ENCODE measurements around the gene SCAANT1. TPM values are rescaled to one million over a fixed set of nuclear protein-coding genes. Genes with fewer than 3 reads are reported as not detected.

Gene SCAANT1
- total and polyA plus RNA-seq, 2 of the 8 experiments (the other 6 are each of a cell fraction or from before 2014, with no cell fraction given): not detected

DNA sequence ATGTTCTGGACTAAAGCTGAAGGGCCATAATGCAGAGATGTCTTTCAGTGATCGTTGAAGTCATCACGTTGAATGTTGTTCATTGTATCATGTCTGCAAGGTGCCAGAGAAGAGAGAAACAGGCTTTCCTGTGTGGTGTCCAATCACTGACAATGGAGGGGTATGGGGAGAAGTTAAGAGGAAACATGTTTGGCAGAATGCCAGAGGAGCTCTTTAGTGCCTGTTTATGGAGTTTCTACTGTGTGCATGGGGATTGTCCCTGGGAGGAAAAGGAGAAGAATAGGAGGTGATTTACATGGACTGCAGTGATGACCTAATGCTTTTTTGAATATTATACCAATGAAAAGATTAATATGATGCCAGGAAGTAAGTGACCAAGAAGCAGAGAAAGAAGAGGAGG is 11.7 kb downstream of the SCAANT1 start (continued):
- TF ChIP-seq, protein P1, sequence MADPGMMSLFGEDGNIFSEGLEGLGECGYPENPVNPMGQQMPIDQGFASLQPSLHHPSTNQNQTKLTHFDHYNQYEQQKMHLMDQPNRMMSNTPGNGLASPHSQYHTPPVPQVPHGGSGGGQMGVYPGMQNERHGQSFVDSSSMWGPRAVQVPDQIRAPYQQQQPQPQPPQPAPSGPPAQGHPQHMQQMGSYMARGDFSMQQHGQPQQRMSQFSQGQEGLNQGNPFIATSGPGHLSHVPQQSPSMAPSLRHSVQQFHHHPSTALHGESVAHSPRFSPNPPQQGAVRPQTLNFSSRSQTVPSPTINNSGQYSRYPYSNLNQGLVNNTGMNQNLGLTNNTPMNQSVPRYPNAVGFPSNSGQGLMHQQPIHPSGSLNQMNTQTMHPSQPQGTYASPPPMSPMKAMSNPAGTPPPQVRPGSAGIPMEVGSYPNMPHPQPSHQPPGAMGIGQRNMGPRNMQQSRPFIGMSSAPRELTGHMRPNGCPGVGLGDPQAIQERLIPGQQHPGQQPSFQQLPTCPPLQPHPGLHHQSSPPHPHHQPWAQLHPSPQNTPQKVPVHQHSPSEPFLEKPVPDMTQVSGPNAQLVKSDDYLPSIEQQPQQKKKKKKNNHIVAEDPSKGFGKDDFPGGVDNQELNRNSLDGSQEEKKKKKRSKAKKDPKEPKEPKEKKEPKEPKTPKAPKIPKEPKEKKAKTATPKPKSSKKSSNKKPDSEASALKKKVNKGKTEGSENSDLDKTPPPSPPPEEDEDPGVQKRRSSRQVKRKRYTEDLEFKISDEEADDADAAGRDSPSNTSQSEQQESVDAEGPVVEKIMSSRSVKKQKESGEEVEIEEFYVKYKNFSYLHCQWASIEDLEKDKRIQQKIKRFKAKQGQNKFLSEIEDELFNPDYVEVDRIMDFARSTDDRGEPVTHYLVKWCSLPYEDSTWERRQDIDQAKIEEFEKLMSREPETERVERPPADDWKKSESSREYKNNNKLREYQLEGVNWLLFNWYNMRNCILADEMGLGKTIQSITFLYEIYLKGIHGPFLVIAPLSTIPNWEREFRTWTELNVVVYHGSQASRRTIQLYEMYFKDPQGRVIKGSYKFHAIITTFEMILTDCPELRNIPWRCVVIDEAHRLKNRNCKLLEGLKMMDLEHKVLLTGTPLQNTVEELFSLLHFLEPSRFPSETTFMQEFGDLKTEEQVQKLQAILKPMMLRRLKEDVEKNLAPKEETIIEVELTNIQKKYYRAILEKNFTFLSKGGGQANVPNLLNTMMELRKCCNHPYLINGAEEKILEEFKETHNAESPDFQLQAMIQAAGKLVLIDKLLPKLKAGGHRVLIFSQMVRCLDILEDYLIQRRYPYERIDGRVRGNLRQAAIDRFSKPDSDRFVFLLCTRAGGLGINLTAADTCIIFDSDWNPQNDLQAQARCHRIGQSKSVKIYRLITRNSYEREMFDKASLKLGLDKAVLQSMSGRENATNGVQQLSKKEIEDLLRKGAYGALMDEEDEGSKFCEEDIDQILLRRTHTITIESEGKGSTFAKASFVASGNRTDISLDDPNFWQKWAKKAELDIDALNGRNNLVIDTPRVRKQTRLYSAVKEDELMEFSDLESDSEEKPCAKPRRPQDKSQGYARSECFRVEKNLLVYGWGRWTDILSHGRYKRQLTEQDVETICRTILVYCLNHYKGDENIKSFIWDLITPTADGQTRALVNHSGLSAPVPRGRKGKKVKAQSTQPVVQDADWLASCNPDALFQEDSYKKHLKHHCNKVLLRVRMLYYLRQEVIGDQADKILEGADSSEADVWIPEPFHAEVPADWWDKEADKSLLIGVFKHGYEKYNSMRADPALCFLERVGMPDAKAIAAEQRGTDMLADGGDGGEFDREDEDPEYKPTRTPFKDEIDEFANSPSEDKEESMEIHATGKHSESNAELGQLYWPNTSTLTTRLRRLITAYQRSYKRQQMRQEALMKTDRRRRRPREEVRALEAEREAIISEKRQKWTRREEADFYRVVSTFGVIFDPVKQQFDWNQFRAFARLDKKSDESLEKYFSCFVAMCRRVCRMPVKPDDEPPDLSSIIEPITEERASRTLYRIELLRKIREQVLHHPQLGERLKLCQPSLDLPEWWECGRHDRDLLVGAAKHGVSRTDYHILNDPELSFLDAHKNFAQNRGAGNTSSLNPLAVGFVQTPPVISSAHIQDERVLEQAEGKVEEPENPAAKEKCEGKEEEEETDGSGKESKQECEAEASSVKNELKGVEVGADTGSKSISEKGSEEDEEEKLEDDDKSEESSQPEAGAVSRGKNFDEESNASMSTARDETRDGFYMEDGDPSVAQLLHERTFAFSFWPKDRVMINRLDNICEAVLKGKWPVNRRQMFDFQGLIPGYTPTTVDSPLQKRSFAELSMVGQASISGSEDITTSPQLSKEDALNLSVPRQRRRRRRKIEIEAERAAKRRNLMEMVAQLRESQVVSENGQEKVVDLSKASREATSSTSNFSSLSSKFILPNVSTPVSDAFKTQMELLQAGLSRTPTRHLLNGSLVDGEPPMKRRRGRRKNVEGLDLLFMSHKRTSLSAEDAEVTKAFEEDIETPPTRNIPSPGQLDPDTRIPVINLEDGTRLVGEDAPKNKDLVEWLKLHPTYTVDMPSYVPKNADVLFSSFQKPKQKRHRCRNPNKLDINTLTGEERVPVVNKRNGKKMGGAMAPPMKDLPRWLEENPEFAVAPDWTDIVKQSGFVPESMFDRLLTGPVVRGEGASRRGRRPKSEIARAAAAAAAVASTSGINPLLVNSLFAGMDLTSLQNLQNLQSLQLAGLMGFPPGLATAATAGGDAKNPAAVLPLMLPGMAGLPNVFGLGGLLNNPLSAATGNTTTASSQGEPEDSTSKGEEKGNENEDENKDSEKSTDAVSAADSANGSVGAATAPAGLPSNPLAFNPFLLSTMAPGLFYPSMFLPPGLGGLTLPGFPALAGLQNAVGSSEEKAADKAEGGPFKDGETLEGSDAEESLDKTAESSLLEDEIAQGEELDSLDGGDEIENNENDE (IDR thresholded peaks at IDR 0.05; ENCODE audit: insufficient replicate concordance, low read length): no peak
- TF ChIP-seq SIX5 (IDR thresholded peaks at IDR 0.05; ENCODE audit: low read depth, low read length) (no peak), BACH1 (IDR thresholded peaks at IDR 0.05; ENCODE audit: low read length) (no peak), EZH2 (IDR thresholded peaks at IDR 0.05; ENCODE audit: low read depth, low read length, severe bottlenecking) (no peak), CBX8 (IDR thresholded peaks at IDR 0.05; ENCODE audit: borderline replicate concordance, low read depth, low read length) (no peak), FOSL1 (IDR thresholded peaks at IDR 0.05; ENCODE audit: insufficient read depth, low read depth, low read length) (no peak)
- TF ChIP-seq, protein P2, sequence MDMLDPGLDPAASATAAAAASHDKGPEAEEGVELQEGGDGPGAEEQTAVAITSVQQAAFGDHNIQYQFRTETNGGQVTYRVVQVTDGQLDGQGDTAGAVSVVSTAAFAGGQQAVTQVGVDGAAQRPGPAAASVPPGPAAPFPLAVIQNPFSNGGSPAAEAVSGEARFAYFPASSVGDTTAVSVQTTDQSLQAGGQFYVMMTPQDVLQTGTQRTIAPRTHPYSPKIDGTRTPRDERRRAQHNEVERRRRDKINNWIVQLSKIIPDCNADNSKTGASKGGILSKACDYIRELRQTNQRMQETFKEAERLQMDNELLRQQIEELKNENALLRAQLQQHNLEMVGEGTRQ (IDR thresholded peaks at IDR 0.05; ENCODE audit: low read length): no peak
